ENCODE data around the gene DDN.

GRCh38 chr12:48947727-48948126, 51.4 kb downstream of the DDN start:
- TF ChIP-seq GATA2 (IDR thresholded peaks at IDR 0.05; ENCODE audit: low read depth, low read length) = no peak
- TF ChIP-seq GATA3 (IDR thresholded peaks at IDR 0.05; ENCODE audit: low read depth, low read length) = no peak

Measured in SH-SY5Y (cell line).